HG02759 (cell line): ENCODE results near the gene PTH2.

ENCODE experiments used
- ATAC-seq: cut with Tn5 transposase; IDR thresholded peaks from one replicate; pipeline ENCODE4 v1.9.1; 2021; ENCODE audit warnings: mild to moderate bottlenecking, moderate library complexity; ENCODE audit not compliant: unreplicated experiment

Gene PTH2

GRCh38 chr19:49432141-49433073 lies 9.2 kb upstream of the PTH2 start:
- no peak for ATAC-seq

GRCh38 chr19:49431330-49431749 lies 8.1 kb upstream of the PTH2 start:
- no peak for ATAC-seq

DNA sequence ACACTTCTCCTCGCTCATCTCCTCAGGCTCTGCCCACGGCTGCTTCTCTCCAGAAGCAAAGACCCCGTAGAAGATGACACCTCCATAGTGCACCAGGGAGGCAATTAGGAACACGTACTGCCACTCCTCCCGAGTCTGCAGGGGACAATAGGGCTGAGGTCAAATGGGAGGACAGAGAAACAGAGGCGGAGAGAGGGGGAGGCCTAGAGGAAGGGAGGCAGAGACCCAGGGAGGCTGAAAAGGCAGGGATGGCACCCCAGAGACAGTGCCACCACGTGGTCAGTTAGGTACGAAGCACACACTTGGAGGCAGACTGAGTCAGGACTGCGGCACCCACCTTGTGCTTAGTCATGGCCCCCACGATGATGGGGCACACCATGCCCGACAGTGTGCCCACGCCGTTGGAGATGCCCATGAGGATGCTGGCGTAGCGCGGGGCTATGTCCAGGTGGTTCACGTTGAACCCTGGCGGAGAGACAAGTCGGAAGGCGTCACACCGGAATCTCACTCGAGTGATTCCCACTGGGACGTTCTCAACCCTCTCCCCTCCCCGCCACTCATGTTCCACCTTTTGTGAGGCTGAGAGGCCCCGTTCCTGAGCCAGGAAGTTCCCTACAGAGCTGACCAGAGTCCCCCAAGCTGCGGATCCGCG lies 7.6 kb upstream of the PTH2 start:
- no peak for ATAC-seq

DNA sequence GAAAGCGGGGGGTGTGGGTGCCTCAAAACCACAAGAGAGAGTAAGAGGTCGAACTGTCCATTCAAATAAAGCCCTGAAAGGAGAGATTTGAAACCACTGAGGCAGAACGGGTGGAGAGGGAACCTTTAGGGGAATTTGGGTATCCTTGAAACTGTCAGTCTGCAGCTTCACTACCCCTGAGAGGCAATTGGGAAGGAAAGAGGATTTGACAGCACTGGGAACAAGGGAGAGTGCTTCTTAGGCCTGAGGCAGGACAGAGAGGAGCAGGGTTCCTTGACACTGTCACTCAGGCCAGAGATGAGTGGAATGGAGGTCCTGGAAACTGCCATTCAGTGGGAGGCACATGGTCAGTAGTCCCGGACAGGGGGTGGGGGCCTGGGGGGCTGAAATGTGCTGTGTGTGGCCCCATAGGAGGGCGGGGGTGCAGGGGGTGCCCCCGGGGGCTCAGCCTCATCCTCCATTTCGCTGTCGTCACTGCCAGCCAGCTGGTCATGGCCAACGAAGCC lies 7.0 kb upstream of the PTH2 start:
- ATAC-seq: no peak

GRCh38 chr19:49428547-49429451 lies 5.6 kb upstream of the PTH2 start:
- no peak for ATAC-seq

DNA sequence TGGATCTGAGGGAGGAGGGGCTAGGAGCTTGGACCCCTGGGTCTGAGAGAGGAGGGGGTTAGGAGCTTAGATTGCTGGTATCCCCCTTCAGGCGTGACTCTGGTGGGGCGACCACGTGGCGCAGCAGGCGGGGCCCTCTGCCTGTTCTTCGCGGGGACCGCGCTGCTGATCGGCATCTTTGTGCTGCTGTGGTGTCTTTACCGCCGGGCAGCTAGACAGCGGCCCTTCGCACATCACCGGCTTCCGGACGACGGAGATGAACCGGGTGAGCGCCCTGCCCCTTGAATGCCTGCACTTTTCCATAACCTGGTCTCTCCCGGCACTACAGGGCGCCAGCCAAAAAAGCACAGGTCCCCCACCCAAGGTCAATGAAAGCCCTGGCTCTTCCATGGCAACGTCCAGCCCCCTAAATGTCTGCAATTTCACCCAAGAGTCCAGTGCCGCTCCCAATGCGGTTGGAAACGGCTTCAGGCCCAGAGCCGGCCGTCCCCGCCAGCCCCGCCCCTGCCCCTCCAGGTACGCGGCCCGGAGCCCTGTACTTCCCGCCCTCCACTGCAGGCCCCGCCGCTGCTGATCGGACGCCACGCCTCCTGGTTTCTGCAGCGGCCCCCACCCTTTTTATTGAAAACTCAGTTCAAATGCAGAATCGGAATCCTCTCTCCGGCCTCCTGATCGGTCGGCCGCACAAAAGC lies 4.8 kb upstream of the PTH2 start:
- no peak for ATAC-seq

DNA sequence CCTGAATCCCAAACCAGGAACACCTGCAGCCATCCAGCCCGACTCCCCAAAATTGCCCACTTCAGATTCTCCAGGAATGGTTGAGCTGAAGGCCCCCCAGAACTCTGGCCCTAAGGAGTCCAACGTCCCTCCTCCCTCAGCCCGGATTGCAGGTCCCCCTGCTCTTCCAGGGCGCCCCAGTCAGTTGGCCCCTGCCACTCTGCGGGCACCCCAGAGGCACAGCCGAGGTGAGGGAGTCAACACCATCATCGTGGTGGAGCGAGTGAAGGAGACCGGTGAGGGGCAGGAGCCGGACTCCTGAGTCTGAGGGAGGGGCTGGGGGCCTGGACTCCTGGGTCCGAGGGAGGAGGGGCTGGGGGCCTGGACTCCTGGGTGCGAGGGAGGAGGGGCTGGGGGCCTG lies 4.1 kb upstream of the PTH2 start:
- no peak for ATAC-seq

DNA sequence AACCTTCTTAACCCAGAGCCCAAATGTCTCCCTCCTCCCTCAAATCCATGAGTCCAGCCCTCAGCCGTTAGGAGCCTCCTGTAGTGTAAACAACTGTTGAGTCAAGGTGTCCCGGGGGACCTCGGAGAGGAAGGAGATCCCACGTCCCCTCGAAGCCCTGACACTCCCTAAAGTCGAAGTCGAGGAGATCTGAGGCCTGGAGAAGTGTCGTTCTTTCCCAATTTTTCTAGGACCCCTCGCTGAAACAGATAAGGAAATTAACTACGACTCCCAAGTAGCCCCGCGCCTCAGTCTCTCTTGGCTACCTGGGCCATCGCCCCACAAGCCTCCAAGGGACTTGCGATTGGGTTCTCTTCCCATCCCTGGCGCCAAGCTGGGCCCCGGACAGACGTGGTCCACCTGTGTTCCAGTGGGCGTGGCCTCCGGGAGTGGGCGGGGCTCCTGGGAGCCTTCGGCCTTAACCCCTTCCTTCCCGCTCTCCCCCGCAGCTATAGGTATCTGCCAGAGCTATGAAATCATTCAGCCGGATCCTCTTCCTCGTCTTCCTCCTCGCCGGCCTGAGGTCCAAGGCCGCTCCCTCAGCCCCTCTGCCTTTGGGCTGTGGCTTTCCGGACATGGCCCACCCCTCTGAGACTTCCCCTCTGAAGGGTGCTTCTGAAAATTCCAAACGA lies 2.8 kb upstream of the PTH2 start:
- ATAC-seq: no peak

DNA sequence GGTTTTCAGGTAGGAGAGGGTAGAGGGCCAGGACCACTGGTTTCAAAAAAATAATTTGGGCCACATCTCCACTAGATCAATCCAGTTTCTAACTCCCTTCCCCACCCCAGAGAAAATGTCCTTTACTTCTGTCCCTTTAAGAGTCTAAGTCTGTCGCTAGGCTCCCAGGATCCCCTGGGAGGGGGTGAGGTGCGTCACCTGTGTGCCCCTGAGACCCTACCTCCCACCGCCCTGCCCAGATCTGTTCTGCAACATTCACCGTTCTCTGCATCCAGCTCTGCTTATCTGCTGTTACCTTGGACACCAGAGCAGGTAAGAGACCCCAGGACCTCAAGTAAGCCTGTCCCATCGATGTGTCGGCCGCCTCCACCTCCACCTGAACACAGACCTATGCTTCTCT lies 1.9 kb upstream of the PTH2 start, which contains the start of gene GFY:
GFY (plus strand) TSS at position 211 of the 400 bp plus-strand sequence. CDS start 1,043 bp downstream, outside the sequence.
- no peak for ATAC-seq

GRCh38 chr19:49423985-49424303 lies 703 bp upstream of the PTH2 start:
- ATAC-seq: no peak

GRCh38 chr19:49422407-49423070 lies 702 bp downstream of the PTH2 start:
- ATAC-seq: no peak

GRCh38 chr19:49421878-49422202 lies 1.4 kb downstream of the PTH2 start:
- no peak for ATAC-seq

GRCh38 chr19:49421039-49421877 lies 2.0 kb downstream of the PTH2 start:
- ATAC-seq: no peak

- ATAC-seq: no peak
These were observed 3.0 kb downstream of the PTH2 start for GRCh38 chr19:49420227-49420626.

DNA sequence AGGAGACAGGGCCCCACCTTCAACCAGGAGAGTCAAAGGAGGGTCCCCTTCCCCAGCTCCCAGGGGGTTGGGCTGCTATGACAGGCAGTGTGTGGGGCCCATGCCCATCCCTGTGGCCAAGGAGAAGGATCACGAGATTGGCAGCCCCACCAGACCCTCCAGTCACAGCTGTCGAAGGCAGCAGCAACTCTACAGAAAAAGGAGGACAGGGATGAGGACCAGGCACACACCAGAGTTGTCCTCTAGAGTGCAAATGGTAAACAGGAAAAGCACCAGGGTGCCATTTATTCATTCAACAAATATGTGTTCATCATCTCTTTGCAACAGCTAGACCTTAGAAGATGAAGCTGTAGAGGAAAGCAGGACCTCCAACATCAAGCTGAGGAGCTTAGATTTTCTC lies 4.1 kb downstream of the PTH2 start:
- ATAC-seq: no peak

DNA sequence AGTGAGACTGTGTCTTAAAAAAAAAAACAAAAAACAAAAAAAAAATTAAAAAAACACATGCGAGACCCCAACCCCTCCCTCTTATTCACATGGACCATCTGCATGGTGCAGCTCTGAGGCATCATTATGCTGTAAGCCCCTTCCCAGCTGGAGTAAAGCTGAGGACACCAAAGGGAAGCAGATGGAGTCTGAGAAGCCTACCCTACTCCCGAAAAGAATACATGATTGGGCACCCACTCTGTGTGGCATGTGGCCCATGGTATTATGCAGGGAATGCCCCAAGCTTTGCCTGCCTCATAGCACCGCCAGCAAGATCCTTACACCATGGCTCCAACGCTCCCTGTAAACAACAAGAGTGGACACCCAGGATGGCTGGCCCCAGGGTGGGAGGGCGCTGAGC lies 4.7 kb downstream of the PTH2 start:
- ATAC-seq: no peak

GRCh38 chr19:49417088-49417487 lies 6.2 kb downstream of the PTH2 start:
- ATAC-seq: no peak

DNA sequence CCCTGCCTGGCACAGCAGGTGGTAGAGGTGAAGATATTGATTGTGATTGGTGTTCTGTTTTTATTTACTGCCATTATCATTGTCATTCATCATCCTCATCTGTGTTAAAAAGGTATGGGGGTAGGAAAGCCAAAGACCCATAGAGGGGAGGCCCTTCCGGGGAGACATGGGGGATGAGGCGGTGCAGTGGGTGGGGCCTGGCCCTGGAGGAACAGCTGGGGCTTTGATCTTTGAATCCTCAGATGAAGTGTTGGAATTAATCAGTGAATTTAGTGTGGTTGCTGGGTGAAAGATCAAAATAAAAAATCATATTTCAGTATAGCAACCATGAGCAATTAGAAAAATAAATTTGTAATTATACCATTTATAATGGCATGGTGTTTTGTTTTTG lies 7.4 kb downstream of the PTH2 start:
- ATAC-seq: no peak
